Activated CD4-positive, CD25-positive, alpha-beta regulatory T cell treated with anti-CD3 and anti-CD28 coated beads, Interleukin-2, amount 50 U/mL, for 24 hours (primary cell): ENCODE measurements around the gene TECPR1.

Experiments
- ATAC-seq, 2 donors: fragments of 150-1000 bp; cut with Tn5 transposase; one replicate each; pipeline ENCODE4 v1.10.0; 2021; ENCODE audit warnings: mild to moderate bottlenecking in 1 of 2, moderate library complexity in 1 of 2

Gene TECPR1

GRCh38 chr7:98251601-98252424 lies at the start of gene TECPR1:
TSS of gene TECPR1 (minus strand) at chr7:98252232. CDS start at chr7:98246146, 6,086 bp downstream.
- ATAC-seq, result peak; percentile 98

GRCh38 chr7:98300595-98301372 lies 48.8 kb upstream of the TECPR1 start:
- no peak for ATAC-seq

- ATAC-seq, result no peak
Observed at GRCh38 chr7:98297626-98298286, 45.7 kb upstream of the TECPR1 start.

GRCh38 chr7:98296833-98297232 lies 44.8 kb upstream of the TECPR1 start:
- no peak for ATAC-seq

- no peak for ATAC-seq
Observed at GRCh38 chr7:98295467-98296192, 43.6 kb upstream of the TECPR1 start.

GRCh38 chr7:98294798-98295382 lies 42.9 kb upstream of the TECPR1 start:
- peak; percentile 44 to 56 for ATAC-seq

- no peak for ATAC-seq
Observed at GRCh38 chr7:98294326-98294725, 42.3 kb upstream of the TECPR1 start.

- no peak for ATAC-seq
Observed at GRCh38 chr7:98293746-98294145, 41.7 kb upstream of the TECPR1 start.

- ATAC-seq, result no peak
Observed at GRCh38 chr7:98293265-98293664, 41.2 kb upstream of the TECPR1 start.

GRCh38 chr7:98291717-98292116 lies 39.7 kb upstream of the TECPR1 start:
- ATAC-seq, result no peak

- ATAC-seq, result no peak
Observed at GRCh38 chr7:98289333-98289875, 37.4 kb upstream of the TECPR1 start.

- no peak for ATAC-seq
Observed at GRCh38 chr7:98288064-98288823, 36.2 kb upstream of the TECPR1 start.

- no peak for ATAC-seq
Observed at GRCh38 chr7:98287486-98287959, 35.5 kb upstream of the TECPR1 start.

GRCh38 chr7:98286701-98287485 lies 34.9 kb upstream of the TECPR1 start:
- no peak for ATAC-seq

- ATAC-seq, result no peak
Observed at GRCh38 chr7:98286093-98286539, 34.1 kb upstream of the TECPR1 start.

- no peak for ATAC-seq
Observed at GRCh38 chr7:98285157-98286092, 33.4 kb upstream of the TECPR1 start.

- no peak for ATAC-seq
Observed at GRCh38 chr7:98284335-98285036, 32.5 kb upstream of the TECPR1 start.

GRCh38 chr7:98283887-98284222 lies 31.8 kb upstream of the TECPR1 start:
- ATAC-seq, result no peak
